Right lobe of liver (tissue), 4 donors: Measurements from ENCODE around the gene WNT9B.

Experiments
- CTCF ChIP-seq, 4 donors: fragments of 200-600 bp in 3 of 4; fragments of 450-650 bp in 1 of 4; IDR thresholded peaks; one replicate each; pipeline versions ENCODE4 v1.5.1 to v1.8.0; 2016 to 2022; ENCODE audit warnings: antibody characterized with exemption in 4 of 4, mild to moderate bottlenecking in 2 of 4
- POLR2A ChIP-seq: fragments of 450-650 bp; IDR thresholded peaks from one replicate; pipeline ENCODE4 v1.6.1; 2017; ENCODE audit warnings: antibody characterized with exemption, mild to moderate bottlenecking
- donor health status: DM: no; HTN: no; CAD: no.
- donor health status: DM: no; HTN: no; CAD: no.
- donor health status: DM: no; HTN: yes; CAD: no.

- TF ChIP-seq CTCF (IDR thresholded peaks at IDR 0.05) (no peak), POLR2A (no peak)
Observed at GRCh38 chr17:46823657-46824056, 27.7 kb upstream of the WNT9B start.
